HG03108 (cell line): Measurements from ENCODE around the gene ELAVL3.
"Not testable (repeated sequence)": the region's sequence is repeated elsewhere in the genome, so short reads cannot be mapped to it uniquely, and the experiment has no call there.

ENCODE experiments used
- ATAC-seq: cut with Tn5 transposase; IDR thresholded peaks from one replicate; pipeline ENCODE4 v1.9.1; 2021; ENCODE audit warnings: moderate library complexity; ENCODE audit not compliant: unreplicated experiment

Gene ELAVL3

DNA sequence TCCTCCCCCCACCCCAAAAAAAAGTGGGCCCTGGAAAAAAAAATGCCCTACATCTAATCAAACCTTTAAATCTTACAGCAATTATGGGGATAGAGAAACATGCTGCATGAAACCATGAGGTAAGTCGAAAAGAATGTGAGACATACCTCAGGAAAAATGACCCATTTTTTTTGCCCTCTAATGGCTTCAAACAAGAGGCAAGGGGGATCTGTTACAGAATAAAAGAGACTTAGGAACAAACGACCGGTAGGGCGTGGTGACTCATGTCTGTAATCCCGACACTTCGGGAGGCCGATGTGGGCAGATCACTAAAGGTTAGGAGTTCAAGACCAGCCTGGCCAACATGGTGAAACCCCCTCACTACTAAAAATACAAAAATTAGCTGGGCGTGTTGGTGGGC lies 70.2 kb downstream of the ELAVL3 start:
- ATAC-seq = no peak

DNA sequence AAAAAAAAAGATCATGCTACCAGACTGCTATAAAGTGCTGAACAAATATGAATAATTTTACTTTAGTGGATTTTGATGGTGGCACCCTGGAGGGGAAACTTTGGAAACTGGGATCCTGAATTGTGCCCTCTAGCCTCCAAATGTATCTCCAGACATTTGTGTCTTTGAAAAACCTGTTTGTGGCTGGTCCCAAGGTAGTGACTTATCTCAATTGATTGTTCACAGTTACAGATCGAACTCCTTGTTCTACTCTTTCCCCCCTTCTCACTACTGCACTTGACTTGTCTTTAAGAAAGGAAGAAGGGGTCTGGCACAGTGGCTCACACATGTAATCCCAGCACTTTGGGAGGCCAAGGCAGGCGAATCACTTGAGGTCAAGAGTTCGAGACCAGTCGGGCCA lies 72.3 kb downstream of the ELAVL3 start:
- ATAC-seq = no peak

DNA sequence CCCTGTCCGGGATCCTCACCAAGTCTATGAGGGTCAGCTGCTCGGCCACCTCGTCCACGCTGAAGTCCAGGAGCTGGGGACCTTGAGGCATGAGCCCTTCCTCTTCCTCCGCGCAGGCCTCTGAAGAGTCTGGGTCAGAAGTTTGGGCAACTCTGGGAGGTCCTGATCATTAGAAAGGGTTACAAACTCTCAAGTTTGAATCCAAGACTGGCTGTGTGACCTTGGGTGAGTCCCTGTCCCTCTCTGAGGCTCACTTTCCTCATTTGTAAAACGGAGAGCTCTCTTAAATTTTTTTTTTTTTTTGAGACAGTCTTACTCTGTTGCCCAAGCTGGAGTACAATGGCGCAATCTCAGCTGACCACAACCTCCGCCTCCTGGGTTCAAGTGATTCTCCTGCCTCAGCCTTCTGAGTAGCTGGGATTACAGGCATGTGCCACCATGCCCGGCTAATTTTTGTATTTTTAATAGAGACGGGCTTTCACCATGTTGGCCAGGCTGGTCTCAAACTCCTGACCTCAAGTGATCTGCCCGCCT lies 74.1 kb downstream of the ELAVL3 start:
- not testable (repeated sequence) for ATAC-seq

DNA sequence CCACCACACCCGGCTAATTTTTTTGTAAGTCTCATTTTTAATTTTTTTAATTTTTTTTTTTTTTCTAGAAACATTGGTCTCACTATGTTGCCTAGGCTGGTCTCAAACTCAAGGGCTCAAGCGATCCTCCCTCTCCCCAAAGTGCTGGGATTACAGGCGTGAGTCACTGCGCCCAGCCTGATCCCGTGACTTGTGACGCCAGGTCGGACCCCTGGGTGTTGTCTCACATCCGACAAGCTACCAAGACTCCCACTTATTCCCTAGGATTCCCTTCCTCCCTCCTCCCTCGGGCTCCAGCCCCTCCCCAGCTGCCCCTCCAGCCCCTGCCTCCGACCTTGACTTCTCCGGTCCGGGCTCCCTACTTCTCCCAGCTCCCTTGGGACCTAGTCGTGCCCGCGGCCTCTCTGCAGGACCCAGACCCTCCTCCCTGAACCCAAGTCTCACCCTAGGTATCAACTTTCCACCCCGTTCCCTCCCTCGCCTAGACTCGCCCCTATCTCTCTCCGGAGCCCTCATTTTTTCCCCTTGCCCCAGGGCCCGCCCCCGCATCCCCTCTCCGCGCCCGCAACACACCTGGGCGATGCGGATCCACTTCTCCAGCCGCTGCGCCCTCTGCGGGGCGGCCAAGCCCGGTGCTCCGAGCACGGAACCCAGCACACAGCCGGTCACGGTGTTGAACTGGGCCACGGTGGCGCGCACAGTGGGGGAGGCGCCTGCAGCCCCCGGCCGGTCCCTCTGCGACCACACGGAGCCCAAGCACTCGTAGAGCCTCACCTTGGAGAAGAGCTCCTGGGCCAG lies 74.8 kb downstream of the ELAVL3 start:
- no peak for ATAC-seq

DNA sequence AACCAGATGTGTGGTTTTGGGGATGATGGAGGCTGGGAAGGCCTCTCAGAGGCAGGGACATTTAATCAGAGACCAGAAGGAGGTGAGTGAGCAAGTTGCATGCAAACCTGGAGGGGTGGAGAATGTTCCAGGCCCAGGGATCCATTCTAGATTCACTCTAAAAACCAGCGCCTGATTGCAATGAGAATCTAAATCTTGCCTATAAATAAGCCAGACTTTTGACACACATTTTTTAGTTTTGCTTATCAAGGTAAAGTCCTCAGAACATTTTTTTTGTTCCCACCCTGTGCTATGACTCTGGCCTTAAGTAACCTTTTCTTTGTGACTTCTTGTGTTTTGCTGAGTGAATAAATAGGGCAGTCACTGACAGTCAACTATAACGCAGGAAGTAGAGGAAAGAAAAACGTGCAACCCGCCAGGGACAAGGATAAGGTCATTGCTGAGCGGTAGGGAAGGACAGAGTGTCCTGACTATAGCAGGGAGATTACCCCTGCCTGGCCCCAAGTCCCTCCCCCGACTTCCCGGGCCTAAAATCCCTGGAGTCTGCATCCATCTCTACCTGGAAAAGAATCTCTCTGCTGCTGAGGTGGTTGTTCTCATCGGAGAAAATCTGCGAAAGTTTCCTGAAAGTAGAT lies 76.1 kb downstream of the ELAVL3 start:
- ATAC-seq = no peak

DNA sequence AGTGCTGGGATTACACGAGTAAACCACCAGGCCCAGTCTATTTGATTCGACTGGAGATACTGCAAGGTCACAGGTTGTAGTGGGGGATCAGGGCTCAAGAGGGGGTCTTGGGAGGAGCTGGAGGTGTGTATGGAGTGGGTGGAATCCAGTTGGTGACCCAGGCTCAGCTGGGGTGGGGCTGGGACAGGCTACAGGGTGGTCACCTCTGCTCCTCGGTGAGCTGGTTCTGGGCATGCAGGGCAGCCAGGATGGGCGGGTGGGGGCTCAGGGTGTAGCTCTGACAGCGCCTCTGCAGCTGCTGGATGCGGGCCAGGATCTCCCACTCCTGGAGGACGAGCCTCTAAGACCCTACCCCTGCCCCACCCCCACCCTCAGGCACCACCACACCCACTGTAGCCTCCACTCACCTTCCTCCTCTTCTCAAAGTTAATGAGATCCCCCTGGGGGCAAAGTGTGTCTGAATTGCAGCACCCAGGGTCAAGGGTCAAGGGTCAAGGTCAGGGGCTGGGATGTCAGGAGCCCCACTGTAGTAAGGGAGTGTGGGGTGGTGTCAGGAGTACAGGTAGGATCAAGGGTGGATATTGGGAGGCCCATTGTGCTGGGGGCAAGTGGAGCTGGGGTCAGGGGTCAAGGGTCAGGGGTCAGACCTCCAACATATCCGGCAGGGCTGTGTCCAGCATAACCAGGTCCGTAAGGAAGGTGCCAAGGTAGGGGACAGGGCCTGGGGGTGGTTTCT lies 78.9 kb downstream of the ELAVL3 start:
- no peak for ATAC-seq
